H9 (cell line): ENCODE measurements around the gene CDK9. TPM values are rescaled to one million over a fixed set of nuclear protein-coding genes. Genes with fewer than 3 reads are reported as not detected.

Experiments
- DNase-seq: peaks from one replicate; pipeline ENCODE4 v3.0.0-alpha.2; 2017
- H2AFZ ChIP-seq: one replicate; pipeline ENCODE4 v1.6.1; 2013; ENCODE audit warnings: mild to moderate bottlenecking, low read length, control low read depth, moderate library complexity
- H2AK5ac ChIP-seq: 2 replicates; pipeline ENCODE4 v1.6.1; 2013; ENCODE audit warnings: low read length, control low read depth, mixed read lengths; ENCODE audit not compliant: insufficient read length
- H2BK120ac ChIP-seq: one replicate; pipeline ENCODE4 v1.6.1; 2013; ENCODE audit warnings: low read depth, mild to moderate bottlenecking, low read length, control low read depth, inconsistent platforms; ENCODE audit not compliant: poor library complexity, severe bottlenecking
- H2BK12ac ChIP-seq: 2 replicates; pipeline ENCODE4 v1.6.1; 2013; ENCODE audit warnings: low read length, control low read depth, mixed read lengths, low read depth; ENCODE audit not compliant: insufficient read length
- H2BK15ac ChIP-seq: 2 replicates; pipeline ENCODE4 v1.6.1; 2013; ENCODE audit warnings: low read depth, low read length, control low read depth
- H2BK20ac ChIP-seq: one replicate; pipeline ENCODE4 v1.6.1; 2013; ENCODE audit warnings: low read depth, mild to moderate bottlenecking, low read length, control low read depth, inconsistent platforms; ENCODE audit not compliant: poor library complexity, severe bottlenecking
- H2BK5ac ChIP-seq: 2 replicates; pipeline ENCODE4 v1.6.1; 2013; ENCODE audit warnings: low read length, control low read depth, mixed read lengths; ENCODE audit not compliant: insufficient read length
- H3K14ac ChIP-seq: 2 replicates; pipeline ENCODE4 v1.6.1; 2013; ENCODE audit warnings: low read length, control low read depth; ENCODE audit not compliant: insufficient read depth
- H3K18ac ChIP-seq: 2 replicates; pipeline ENCODE4 v1.6.1; 2013; ENCODE audit warnings: low read depth, mild to moderate bottlenecking, mixed read lengths, low read length, control low read depth; ENCODE audit not compliant: insufficient read length
- H3K23ac ChIP-seq: 2 replicates; pipeline ENCODE4 v1.6.1; 2013; ENCODE audit warnings: low read length, control low read depth, mixed read lengths, low read depth; ENCODE audit not compliant: insufficient read length
- H3K23me2 ChIP-seq: 2 replicates; pipeline ENCODE4 v1.6.1; 2013; ENCODE audit warnings: low read depth, mild to moderate bottlenecking, mixed read lengths, low read length, control low read depth; ENCODE audit not compliant: insufficient read length, poor library complexity, severe bottlenecking
- H3K27ac ChIP-seq: 2 replicates; pipeline ENCODE4 v1.5.1; 2013; ENCODE audit warnings: low read length, control low read depth, mixed read lengths, low read depth; ENCODE audit not compliant: insufficient read length
- H3K27me3 ChIP-seq: 2 replicates; pipeline ENCODE4 v1.6.1; 2013; ENCODE audit warnings: low read length, control low read depth, inconsistent platforms; ENCODE audit not compliant: insufficient read depth
- H3K4ac ChIP-seq: 2 replicates; pipeline ENCODE4 v1.6.1; 2013; ENCODE audit warnings: low read depth, mild to moderate bottlenecking, control low read depth, inconsistent platforms, low read length, moderate library complexity
- H3K4me1 ChIP-seq: 2 replicates; pipeline ENCODE4 v1.6.1; 2013; ENCODE audit warnings: low read length, control low read depth, inconsistent platforms; ENCODE audit not compliant: insufficient read depth
- H3K4me2 ChIP-seq: 2 replicates; pipeline ENCODE4 v1.6.1; 2013; ENCODE audit warnings: low read length, control low read depth, mixed read lengths; ENCODE audit not compliant: insufficient read length, insufficient read depth
- H3K56ac ChIP-seq: 2 replicates; pipeline ENCODE4 v1.6.1; 2013; ENCODE audit warnings: low read depth, mild to moderate bottlenecking, mixed read lengths, low read length, control low read depth; ENCODE audit not compliant: insufficient read length
- H3K79me1 ChIP-seq: 2 replicates; pipeline ENCODE4 v1.6.1; 2013; ENCODE audit warnings: low read depth, mild to moderate bottlenecking, moderate library complexity, low read length, control low read depth, inconsistent platforms; ENCODE audit not compliant: insufficient read depth, poor library complexity, severe bottlenecking
- H3K79me2 ChIP-seq: 2 replicates; pipeline ENCODE4 v1.6.1; 2013; ENCODE audit warnings: low read length, control low read depth, inconsistent platforms; ENCODE audit not compliant: insufficient read depth
- H3K9ac ChIP-seq: 2 replicates; pipeline ENCODE4 v1.6.1; 2013; ENCODE audit warnings: low read length, control low read depth, mixed read lengths; ENCODE audit not compliant: insufficient read length; ENCODE audit errors: extremely low read depth
- H3K9me3 ChIP-seq: one replicate; pipeline ENCODE4 v1.6.1; 2013; ENCODE audit warnings: low read depth, low read length, inconsistent platforms; ENCODE audit not compliant: control insufficient read depth
- H3T11ph ChIP-seq: one replicate; pipeline ENCODE4 v1.6.1; 2013; ENCODE audit warnings: mild to moderate bottlenecking, low read length, control low read depth, inconsistent platforms
- H4K20me1 ChIP-seq: one replicate; pipeline ENCODE4 v1.6.1; 2013; ENCODE audit not compliant: control insufficient read depth, insufficient read length, insufficient read depth
- H4K5ac ChIP-seq: 2 replicates; pipeline ENCODE4 v1.6.1; 2013; ENCODE audit warnings: low read depth, mild to moderate bottlenecking, mixed read lengths, low read length, control low read depth; ENCODE audit not compliant: insufficient read length
- H4K8ac ChIP-seq: replicated peaks from 2 replicates; pipeline ENCODE4 v1.6.1; 2013; ENCODE audit warnings: low read length, control low read depth, mixed read lengths, low read depth; ENCODE audit not compliant: insufficient read length
- H4K91ac ChIP-seq: 2 replicates; pipeline ENCODE4 v1.6.1; 2013; ENCODE audit warnings: low read depth, mild to moderate bottlenecking, moderate library complexity, mixed read lengths, low read length, control low read depth; ENCODE audit not compliant: insufficient read length
- H3K27ac Mint-ChIP-seq, 3 experiments: 2 replicates in 2 of 3; 3 replicates in 1 of 3; pipeline ENCODE4 v1.8.0; 2020 to 2021; ENCODE audit warnings: mixed read lengths in 3 of 3, mild to moderate bottlenecking in 1 of 3, moderate library complexity in 1 of 3
- H3K27me3 Mint-ChIP-seq: 2 replicates; pipeline ENCODE4 v1.8.0; 2021; ENCODE audit warnings: low read depth, mild to moderate bottlenecking, moderate library complexity, mixed read lengths
- H3K36me3 Mint-ChIP-seq, 3 experiments: 2 replicates in 2 of 3; 3 replicates in 1 of 3; pipeline ENCODE4 v1.8.0; 2020 to 2021; ENCODE audit warnings: low read depth in 3 of 3, mixed read lengths in 3 of 3; ENCODE audit not compliant: insufficient read depth in 1 of 3
- H3K4me1 Mint-ChIP-seq, 2 experiments: 2 replicates each; pipeline ENCODE4 v1.8.0; 2020; ENCODE audit warnings: mixed read lengths in 2 of 2
- H3K4me3 Mint-ChIP-seq, 2 experiments: 2 replicates in 1 of 2; 3 replicates in 1 of 2; pipeline ENCODE4 v1.8.0; 2020 to 2021; ENCODE audit warnings: mild to moderate bottlenecking in 2 of 2, mixed read lengths in 2 of 2, moderate library complexity in 1 of 2
- H3K9me3 Mint-ChIP-seq, 2 experiments: 2 replicates in 1 of 2; 3 replicates in 1 of 2; pipeline ENCODE4 v1.8.0; 2020; ENCODE audit warnings: mild to moderate bottlenecking in 2 of 2, mixed read lengths in 2 of 2, moderate library complexity in 1 of 2
- WGBS: extraction: QIAGEN DNeasy Blood & Tissue Kit; methylation state at CpG from one replicate; pipeline ENCODE4 v1.1.7; 2013; ENCODE audit warnings: missing lambda C conversion rate, low lambda C conversion rate, mixed read lengths; ENCODE audit not compliant: insufficient read length; ENCODE audit errors: extremely low coverage; 5-methylcytosine and 5-hydroxymethylcytosine counted together
- total RNA-seq: library from RNA; stranded (reverse); gene quantifications from 2 replicates; pipeline ENCODE4 v1.2.1, GENCODE V29; 2021
- TF ChIP-seq, protein P1 (sequence below): fragments of 200-600 bp; sonication (generic); conservative IDR thresholded peaks from 3 replicates; pipeline ENCODE4 v1.8.0; 2021; ENCODE audit warnings: antibody characterized with exemption, mild to moderate bottlenecking

Gene CDK9
- total RNA-seq, 1 experiment from 2014 or later = 85.7 TPM

DNA sequence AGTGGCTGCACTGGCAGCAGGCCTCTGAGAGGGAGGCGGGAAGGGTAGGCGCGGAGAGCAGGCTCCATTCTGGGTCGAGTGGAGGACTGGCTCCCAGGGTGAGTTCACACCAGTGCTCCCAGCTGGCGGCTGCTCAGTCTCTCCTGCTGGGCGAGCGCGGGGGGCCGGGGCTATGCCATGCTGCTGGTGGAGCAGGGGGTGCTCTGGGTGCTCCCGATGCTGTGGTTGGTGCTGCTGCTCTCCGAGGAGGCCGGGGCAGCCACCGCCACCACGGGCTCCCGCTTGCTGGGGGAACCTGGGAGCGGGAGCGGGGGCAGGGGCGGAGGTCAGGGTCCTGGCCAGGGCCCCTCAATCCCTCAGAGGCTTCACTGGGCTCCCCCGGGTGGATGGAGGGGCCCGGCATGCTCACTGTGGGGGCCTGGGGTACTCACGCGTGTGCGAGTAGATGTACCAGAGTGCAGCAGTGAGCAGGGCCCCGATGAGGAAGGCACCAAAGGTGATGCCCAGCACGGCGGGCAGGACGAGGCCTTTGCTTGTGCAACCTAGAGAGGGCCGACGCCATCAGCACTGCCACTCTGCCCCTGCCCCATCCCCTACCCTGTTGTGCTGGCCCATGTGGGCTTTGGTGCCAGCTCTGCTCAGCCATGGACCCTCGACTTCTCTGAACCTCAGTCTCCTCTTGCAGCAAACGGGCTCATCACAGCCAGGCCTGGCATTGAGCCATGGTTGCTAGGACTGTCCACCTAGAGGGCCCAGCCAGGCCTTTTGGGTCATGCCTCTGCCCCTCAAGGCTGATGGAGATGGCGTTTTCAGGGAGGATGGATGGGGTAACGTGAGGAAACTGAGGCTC, 29.9 kb downstream of the CDK9 start:
- TF ChIP-seq, protein P1, sequence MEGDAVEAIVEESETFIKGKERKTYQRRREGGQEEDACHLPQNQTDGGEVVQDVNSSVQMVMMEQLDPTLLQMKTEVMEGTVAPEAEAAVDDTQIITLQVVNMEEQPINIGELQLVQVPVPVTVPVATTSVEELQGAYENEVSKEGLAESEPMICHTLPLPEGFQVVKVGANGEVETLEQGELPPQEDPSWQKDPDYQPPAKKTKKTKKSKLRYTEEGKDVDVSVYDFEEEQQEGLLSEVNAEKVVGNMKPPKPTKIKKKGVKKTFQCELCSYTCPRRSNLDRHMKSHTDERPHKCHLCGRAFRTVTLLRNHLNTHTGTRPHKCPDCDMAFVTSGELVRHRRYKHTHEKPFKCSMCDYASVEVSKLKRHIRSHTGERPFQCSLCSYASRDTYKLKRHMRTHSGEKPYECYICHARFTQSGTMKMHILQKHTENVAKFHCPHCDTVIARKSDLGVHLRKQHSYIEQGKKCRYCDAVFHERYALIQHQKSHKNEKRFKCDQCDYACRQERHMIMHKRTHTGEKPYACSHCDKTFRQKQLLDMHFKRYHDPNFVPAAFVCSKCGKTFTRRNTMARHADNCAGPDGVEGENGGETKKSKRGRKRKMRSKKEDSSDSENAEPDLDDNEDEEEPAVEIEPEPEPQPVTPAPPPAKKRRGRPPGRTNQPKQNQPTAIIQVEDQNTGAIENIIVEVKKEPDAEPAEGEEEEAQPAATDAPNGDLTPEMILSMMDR = no peak
- H3K14ac ChIP-seq = no peak overlapping the region
- no peak overlapping the region for H3K27ac ChIP-seq
- H2BK5ac ChIP-seq = no peak overlapping the region
- no peak overlapping the region for H4K91ac ChIP-seq
- no peak overlapping the region for H4K8ac ChIP-seq
- H2BK20ac ChIP-seq = no peak overlapping the region
- no peaks in the 10 kb centered on the region for H3K79me2 ChIP-seq
- H2AK5ac ChIP-seq = no peak overlapping the region
- no peak overlapping the region for H2BK12ac ChIP-seq
- H4K20me1 ChIP-seq = no peaks in the 10 kb centered on the region
- Mint-ChIP-seq H3K36me3 (peaks cover 0 to 45% (median 36%) of the 10 kb centered on the region in 3 experiments; a peak in 5 of 7 replicates), H3K27me3 (no peaks in the 10 kb centered on the region), H3K9me3 (no peaks in the 10 kb centered on the region), H3K4me3 (no peak overlapping the region), H3K27ac (no peak overlapping the region), H3K4me1 (no peaks in the 10 kb centered on the region)
- H2BK15ac ChIP-seq = no peak overlapping the region
- H3K4me2 ChIP-seq = no peak overlapping the region
- H3K9ac ChIP-seq = no peak overlapping the region
- no peak overlapping the region for H3T11ph ChIP-seq
- H3K18ac ChIP-seq = no peak overlapping the region
- WGBS = no CpG with 5 or more reads among the region's 33 CpGs
- H3K23ac ChIP-seq = no peak overlapping the region
- no peaks in the 10 kb centered on the region for H3K79me1 ChIP-seq
- H4K5ac ChIP-seq = no peak overlapping the region
- no peaks in the 10 kb centered on the region for H3K27me3 ChIP-seq
- no peak overlapping the region for H3K4ac ChIP-seq
- H3K23me2 ChIP-seq = no peaks in the 10 kb centered on the region
- no peaks in the 10 kb centered on the region for H3K9me3 ChIP-seq
- no peak overlapping the region for H3K56ac ChIP-seq
- no peak overlapping the region for H2BK120ac ChIP-seq
- DNase-seq = peak; percentile 24
- H3K4me1 ChIP-seq = no peaks in the 10 kb centered on the region
- no peak overlapping the region for H2AFZ ChIP-seq
